HG02970 (cell line): ENCODE data around the gene VAC14.
"Not testable (repeated sequence)": the region's sequence is repeated elsewhere in the genome, so short reads cannot be mapped to it uniquely, and the experiment has no call there.

Source experiments
- ATAC-seq: cut with Tn5 transposase; IDR thresholded peaks from one replicate; pipeline ENCODE4 v1.9.1; 2021; ENCODE audit warnings: mild to moderate bottlenecking, moderate library complexity, moderate number of reproducible peaks; ENCODE audit not compliant: unreplicated experiment, low FRiP score

Gene VAC14

DNA sequence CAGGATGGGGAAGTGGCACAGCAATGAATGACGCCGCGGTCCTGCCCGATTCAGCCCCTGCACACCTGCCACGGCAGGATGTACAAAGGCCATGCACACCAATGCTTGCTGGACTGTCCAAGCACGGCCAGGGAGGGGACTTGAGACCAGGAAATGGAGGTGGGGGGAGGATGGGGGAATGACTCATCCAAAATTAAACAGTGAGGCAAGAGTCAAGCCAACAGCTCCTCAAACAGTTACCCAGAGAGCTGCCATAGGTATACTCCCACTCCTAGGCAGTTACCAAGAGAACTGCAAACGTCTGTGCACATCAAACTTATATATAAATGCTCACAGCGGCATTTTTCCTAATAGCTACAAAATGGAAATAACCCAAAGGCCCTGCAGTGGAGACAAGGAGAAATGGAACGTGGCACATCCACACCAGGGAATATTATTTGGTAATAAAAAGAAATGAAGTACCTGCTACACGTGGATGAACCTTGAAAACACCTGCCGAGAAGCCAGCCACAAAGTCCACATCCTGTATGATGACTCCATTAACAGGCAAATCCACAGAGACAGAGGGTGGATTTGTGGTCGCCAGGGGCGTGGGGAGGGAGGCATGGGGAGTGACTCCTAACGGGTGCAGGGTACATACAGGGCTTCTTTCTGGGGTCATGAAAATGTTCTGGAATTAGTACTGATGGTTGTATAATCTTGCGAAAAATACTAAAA is 54.1 kb downstream of the VAC14 start:
- no peak for ATAC-seq

DNA sequence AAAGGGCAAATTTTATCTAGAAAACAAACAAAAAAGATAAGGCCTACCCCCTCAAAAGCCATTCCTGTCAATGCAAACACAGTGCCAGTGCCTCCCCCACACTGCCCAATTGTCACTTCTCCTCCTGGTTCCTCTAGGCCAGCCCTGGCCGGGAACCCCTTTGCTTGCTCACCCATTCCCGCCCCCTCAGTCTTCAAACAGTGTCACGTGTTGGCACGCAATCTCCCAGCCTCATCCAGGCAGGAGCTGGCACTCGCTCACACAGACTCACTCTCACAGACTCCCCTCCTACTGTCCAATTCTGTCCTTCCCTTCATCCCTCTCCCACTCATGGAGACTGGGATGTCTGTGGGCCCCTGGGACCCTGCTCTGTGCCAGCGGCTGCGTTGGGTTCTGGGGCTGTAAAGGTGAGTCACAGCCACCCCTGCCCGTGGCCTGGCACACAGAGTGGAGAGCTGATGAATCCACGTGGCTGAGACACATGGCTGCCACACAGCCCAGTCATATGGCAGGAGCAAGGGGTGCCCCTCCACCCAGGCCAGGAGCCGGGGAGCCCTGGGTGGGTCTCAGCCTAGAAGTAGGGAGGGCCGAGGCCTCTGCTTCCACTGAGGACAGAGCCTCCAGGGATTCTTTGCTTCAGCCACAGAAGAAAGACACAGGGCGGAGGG is 54.8 kb downstream of the VAC14 start:
- no peak for ATAC-seq

DNA sequence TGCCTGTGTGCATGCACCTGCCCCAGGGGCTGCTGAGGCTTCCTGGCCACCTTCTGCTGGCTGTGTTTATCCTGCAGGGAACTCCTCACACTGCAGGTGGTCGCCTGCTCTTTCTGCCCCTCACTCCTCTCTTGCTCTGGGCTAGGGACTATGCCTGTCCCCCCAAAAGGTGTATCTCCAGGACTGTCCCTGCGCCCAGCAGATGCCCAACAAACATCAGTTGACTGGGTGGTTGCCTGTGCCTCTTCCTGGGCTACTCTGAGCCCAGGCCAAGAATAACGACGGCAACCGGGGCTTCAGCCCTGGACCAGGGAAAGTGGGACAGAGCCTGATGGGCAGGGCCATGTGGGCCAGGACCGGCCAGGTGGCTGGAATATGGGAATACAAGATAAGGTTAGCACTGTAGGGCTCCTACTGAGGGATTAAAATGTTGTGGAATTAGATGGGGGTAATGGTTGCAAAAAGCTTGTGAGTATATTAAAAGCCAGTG is 55.4 kb downstream of the VAC14 start:
- no peak for ATAC-seq

GRCh38 chr16:70744366-70744765 is 56.6 kb downstream of the VAC14 start:
- ATAC-seq: no peak

- no peak for ATAC-seq
These were observed 57.2 kb downstream of the VAC14 start for GRCh38 chr16:70743791-70744190.

- not testable (repeated sequence) for ATAC-seq
These were observed 58.0 kb downstream of the VAC14 start for GRCh38 chr16:70742967-70743366.

GRCh38 chr16:70741783-70742125 is 59.2 kb downstream of the VAC14 start:
- ATAC-seq: no peak

GRCh38 chr16:70740914-70741782 is 59.8 kb downstream of the VAC14 start:
- no peak for ATAC-seq

GRCh38 chr16:70740174-70740913 is 60.6 kb downstream of the VAC14 start:
- ATAC-seq: no peak

DNA sequence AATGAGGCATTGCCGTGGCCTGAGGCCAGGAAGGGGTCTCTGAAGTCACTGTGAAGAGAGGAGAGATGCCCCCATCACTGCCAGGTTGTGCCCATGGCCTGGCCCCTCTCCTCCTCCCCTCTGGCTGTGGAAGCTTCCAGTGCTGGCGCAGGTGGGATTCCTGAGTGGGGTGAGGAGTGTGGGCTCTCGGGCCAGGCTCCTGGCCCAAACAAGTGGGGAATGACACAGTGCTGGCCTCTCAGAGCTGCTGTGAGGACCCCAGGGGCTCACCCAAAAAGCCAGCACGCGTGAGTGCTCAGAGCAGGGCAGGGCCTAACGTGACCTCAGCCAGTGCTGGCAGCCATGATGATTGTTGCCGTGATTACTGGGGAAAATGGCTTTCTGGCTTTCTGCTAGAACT is 61.6 kb downstream of the VAC14 start:
- no peak for ATAC-seq

- ATAC-seq: no peak
These were observed 62.6 kb downstream of the VAC14 start for GRCh38 chr16:70738083-70738977.

DNA sequence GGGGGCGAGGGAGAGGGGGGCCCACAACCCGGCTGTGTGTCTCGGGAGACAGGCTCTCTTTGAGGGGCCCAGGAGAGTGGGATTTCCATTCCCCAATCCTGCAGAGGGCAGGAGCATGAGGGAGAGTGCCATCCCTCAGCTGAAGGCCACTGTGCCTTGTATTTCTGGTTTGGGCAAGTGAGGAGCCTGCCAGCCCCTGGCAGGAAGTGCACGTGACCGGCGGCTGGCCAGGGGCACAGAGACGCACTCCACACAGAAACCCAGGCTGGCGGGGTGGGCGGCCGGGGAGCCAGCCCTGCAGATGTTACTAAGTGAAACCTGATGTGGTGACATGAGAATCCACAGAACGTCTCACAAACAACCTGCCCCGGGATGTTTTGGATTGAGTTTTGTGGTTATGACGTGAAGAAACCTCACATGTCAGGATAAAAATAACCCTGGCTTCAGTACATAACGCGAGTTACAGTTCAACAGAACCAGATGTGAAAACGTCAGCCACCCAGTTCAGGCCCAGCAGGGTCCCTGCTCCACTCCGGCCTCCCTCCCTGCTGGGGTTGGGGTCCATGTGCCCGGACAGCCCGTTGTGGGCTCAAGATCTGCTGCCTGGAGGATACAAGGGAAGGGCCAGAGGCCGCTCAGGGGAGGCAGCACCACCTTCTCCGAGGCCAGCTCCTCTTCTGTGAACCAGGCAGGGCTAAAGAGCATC is 63.4 kb downstream of the VAC14 start:
- peak; percentile 84 for ATAC-seq

DNA sequence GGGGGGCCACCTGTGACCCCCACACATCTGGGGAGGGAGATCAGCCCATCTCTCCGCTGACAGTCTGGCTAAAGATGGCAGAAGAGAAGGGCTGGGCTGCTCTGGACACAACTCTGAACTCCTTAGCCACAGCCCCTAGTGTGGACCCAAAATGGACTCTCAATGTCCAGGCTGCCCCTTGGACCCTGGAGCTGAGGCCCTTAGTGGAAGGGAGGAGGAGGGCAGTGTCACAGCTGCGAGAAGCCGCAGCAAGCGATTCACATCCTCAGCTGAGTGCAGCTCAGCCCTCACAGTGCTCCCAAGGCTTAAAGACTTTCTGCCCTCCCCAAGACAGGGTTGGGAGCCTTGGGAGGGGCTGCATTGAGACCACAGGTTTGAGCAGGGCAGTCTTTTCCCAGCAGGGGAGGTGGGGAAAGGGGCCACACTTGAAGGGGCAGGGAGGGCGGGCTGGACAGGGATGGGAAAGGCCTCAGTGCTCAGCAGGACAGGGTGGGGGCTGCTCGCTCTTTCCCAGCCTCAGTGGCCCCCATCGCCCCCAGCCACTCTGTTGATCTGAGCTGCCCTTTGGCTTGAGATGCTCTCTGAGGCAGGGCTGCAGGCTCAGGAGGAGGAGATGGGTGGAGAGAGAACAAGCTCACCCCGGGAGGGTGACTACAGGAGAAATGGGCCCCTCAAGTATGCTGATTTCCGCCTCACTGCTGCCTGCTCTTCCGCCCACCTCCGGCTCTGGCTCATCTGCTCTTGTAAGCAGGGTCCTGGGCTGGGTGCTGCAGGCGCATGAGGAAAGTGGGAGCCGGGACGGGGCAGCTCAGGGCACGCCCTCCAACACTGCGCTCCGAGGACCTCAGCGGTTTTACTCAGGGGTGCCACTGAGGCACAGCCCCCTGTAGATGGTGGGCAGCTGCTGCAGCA is 64.2 kb downstream of the VAC14 start:
- ATAC-seq: peak; percentile 15

- no peak for ATAC-seq
These were observed 65.6 kb downstream of the VAC14 start for GRCh38 chr16:70735141-70735979.

GRCh38 chr16:70734522-70735095 is 66.3 kb downstream of the VAC14 start:
- no peak for ATAC-seq

DNA sequence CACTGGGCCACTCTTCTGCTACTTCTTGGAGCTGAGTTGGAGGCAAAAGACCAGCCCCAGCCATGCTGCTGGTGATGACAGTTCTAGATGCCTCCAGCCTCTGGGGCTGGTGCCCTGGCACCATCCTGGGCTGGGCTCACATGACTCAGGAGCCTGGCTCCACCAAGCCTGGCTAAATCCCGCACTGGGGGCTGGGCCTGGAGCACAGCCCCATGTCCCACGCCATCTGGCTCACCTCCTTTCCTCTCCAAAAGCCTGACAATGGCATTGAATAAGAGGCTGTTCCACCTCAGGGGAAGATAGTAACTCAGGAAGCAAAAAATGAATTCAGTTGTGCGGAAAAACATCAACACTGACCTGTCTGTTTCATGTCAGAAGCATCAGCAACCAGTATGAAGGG is 70.0 kb downstream of the VAC14 start:
- no peak for ATAC-seq

DNA sequence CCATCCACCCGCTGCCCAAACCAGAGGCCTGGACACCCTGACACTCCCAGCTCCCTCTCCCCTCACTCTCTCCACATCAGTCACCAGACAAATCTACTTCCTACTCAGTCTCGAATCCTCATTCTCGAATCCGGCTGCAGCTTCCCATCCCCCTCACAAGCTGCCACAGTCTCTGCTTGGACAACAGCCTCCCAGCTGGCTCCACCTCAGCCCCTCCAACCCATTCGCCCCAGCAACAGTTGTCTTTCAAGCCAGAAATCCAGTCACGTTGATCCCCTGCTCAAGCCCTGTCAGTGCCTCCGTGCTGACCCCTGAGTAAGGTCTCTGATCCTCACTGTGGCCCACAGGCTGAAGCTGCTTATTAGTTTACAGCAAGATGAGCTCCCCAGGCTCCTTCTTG is 70.9 kb downstream of the VAC14 start:
- no peak for ATAC-seq
